GM12865 (cell line): Measurements from ENCODE around the gene FCRLA.
A peak's percentile ranks its signal among the peaks of the same experiment; 100 is the strongest.

Experiments used
- DNase-seq: peaks from one replicate; pipeline ENCODE4 v3.0.0; 2010; ENCODE audit warnings: low read depth
- H3K4me3 ChIP-seq: 2 replicates; pipeline ENCODE4 v1.5.1; 2011; ENCODE audit warnings: mild to moderate bottlenecking, low read depth, low read length, control low read depth
- CTCF ChIP-seq: IDR thresholded peaks from 2 replicates; pipeline ENCODE4 v1.5.1; 2011; ENCODE audit warnings: low read length, control low read depth, low read depth, inconsistent platforms; ENCODE audit not compliant: insufficient read depth; ENCODE audit errors: missing control alignments

The FCRLA gene

DNA sequence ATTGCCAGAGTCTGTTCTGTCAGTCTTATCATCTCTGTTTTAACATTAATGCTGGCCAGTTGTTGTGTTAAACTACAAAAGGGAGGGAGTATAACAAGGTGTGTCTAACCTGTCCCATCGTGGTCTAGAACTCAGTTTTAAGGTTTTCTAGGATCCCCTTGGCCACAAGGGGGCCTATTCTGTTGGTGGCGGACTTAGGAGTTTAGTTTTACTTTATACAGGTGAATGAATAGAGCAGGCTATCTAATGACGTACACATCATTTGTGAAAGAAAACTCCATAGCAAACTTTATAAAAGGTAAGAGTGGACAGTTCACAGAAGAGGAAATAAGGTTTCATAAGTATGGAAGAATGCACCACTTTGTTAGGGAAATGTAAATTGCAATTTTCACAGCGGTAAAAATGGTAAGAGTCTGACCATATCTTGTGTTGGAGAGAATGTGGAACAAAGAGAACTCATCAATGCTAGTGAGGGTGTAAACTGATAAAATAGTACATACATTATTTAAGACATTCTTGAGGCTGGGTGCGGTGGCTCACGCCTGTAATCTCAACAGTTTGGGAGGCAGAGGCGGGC is 56.6 kb downstream of the FCRLA start:
- peak; percentile 59 for TF ChIP-seq CTCF
- peak; percentile 59 for DNase-seq
- H3K4me3 ChIP-seq: no peak overlapping the region
